Caco-2 (cell line): ENCODE measurements around the gene ZNF3. TPM values are rescaled to one million over a fixed set of nuclear protein-coding genes. Genes with fewer than 3 reads are reported as not detected.

Source experiments
- BruUV-seq: library from RNA; stranded (reverse); fragments of 400-500 nt; replicated peaks from 2 replicates; lab custom pipeline; 2021; lab: Mats Ljungman, UMichigan
- CTCF ChIA-PET: fragments of 300-600 bp; sonication (Branson Sonifier 250); formaldehyde crosslinking; loops from one replicate; lab custom pipeline; 2022; ENCODE audit warnings: antibody characterized with exemption; lab: Charles Lee
- POLR2A ChIA-PET: fragments of 300-600 bp; sonication (Branson Sonifier 250); formaldehyde crosslinking; loops from one replicate; lab custom pipeline; 2022; ENCODE audit warnings: antibody characterized with exemption; lab: Charles Lee
- DNase-seq, 2 experiments: peaks; one replicate each; pipeline versions ENCODE4 v3.0.0 to v3.0.0-alpha.2; 2020 to 2022
- H3K27me3 ChIP-seq: replicated peaks from 2 replicates; pipeline ENCODE4 v1.6.0; 2011; ENCODE audit warnings: low read length; ENCODE audit not compliant: control insufficient read depth, insufficient read depth
- H3K36me3 ChIP-seq: 2 replicates; pipeline ENCODE4 v1.5.1; 2011; ENCODE audit warnings: low read length; ENCODE audit not compliant: control insufficient read depth, insufficient read depth
- H3K4me1 ChIP-seq: fragments of 250-450 bp; sonication (Bioruptor Pico); 2 replicates; pipeline ENCODE4 v1.5.1; 2020; ENCODE audit warnings: mild to moderate bottlenecking
- H3K4me3 ChIP-seq: 2 replicates; pipeline ENCODE4 v1.5.1; 2011; ENCODE audit warnings: low read depth, mild to moderate bottlenecking, control low read depth, low read length
- H3K9me3 ChIP-seq: fragments of 250-450 bp; sonication (Bioruptor Pico); 2 replicates; pipeline ENCODE4 v1.5.1; 2020; ENCODE audit warnings: mild to moderate bottlenecking, moderate library complexity
- H3K27ac Mint-ChIP-seq: one replicate; pipeline ENCODE4 v1.8.0; 2022; ENCODE audit warnings: mixed read lengths; ENCODE audit not compliant: unreplicated experiment
- H3K27me3 Mint-ChIP-seq: one replicate; pipeline ENCODE4 v1.8.0; 2022; ENCODE audit warnings: mixed read lengths; ENCODE audit not compliant: insufficient read depth, unreplicated experiment
- H3K36me3 Mint-ChIP-seq: one replicate; pipeline ENCODE4 v1.8.0; 2022; ENCODE audit warnings: mild to moderate bottlenecking, mixed read lengths; ENCODE audit not compliant: insufficient read depth, unreplicated experiment
- H3K4me1 Mint-ChIP-seq: one replicate; pipeline ENCODE4 v1.8.0; 2022; ENCODE audit warnings: low read depth, mixed read lengths; ENCODE audit not compliant: unreplicated experiment
- H3K4me3 Mint-ChIP-seq: one replicate; pipeline ENCODE4 v1.8.0; 2022; ENCODE audit warnings: mild to moderate bottlenecking, moderate library complexity, mixed read lengths; ENCODE audit not compliant: unreplicated experiment
- H3K9me3 Mint-ChIP-seq: one replicate; pipeline ENCODE4 v1.8.0; 2022; ENCODE audit warnings: mixed read lengths; ENCODE audit not compliant: unreplicated experiment
- CTCF ChIP-seq, 2 experiments: fragments of 200-600 bp in 1 of 2; IDR thresholded peaks; 1 replicate in 1 of 2; 2 replicates in 1 of 2; pipeline versions ENCODE4 v1.5.1 to v1.8.0; 2011 to 2022; ENCODE audit warnings: antibody characterized with exemption in 1 of 2, control low read depth in 1 of 2, inconsistent platforms in 1 of 2, low read depth in 1 of 2, low read length in 1 of 2, mild to moderate bottlenecking in 1 of 2, moderate library complexity in 1 of 2; ENCODE audit not compliant: insufficient read depth in 1 of 2, severe bottlenecking in 1 of 2, unreplicated experiment in 1 of 2
- intact Hi-C: fragments of 100-400 bp; cut with micrococcal nuclease; formaldehyde crosslinking; loops from one replicate; pipeline ENCODE4 v1.10.0; 2022; ENCODE audit not compliant: unreplicated experiment
- total RNA-seq: library from RNA; stranded (reverse); gene quantifications from 2 replicates; pipeline ENCODE4 v1.2.3, GENCODE V29; 2022

The ZNF3 gene
- total RNA-seq, 1 experiment from 2014 or later, result 37.8 TPM

DNA sequence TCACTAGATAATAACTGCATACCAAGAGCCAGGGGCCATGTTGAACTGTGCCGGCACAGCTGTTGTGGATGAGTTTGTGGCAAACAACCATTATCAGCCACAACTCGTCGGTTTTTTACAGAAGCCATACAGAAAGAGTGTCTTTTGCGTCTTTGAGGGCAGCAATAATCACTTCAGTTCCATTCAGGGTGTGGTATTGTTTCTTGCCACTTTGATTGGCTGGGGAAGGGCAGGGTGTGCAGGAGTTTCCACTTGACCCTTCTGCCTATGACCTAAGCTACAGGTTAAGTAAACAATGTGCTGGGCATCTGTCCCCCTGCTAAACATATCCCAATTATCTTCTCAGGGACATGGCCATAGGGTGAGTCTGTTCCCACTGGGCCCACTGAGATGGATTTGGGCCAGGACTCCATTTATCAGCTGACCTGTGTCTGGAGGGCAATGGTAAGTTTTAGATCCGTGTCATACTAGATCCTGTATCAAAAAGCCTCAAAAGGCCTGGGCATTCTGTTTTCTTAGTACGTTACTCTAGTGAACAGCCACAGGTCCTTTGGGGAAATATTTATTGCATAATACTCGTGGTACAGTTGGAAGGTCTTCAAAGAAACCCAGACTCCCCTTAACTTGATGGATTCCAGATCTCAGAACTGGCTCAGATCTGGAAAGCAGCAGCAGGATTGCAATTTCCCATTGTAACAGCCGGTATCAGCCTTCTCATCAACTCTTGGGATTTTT lies 15.9 kb downstream of the ZNF3 start:
- no peak overlapping the region for H3K4me3 Mint-ChIP-seq
- Histone ChIP-seq H3K4me1 (no peaks in the 10 kb centered on the region; the same call in 1 of the 2 replicates), H3K4me3 (no peak overlapping the region), H3K36me3 (peaks cover 6% of the 10 kb centered on the region), H3K27me3 (no peaks in the 10 kb centered on the region), H3K9me3 (peaks cover 2% of the 10 kb centered on the region)
- no peaks in the 10 kb centered on the region for H3K4me1 Mint-ChIP-seq
- intact Hi-C loops, result no loop called here
- POLR2A ChIA-PET, result no interaction called here
- no peaks in the 10 kb centered on the region for H3K27me3 Mint-ChIP-seq
- no TSS peak for BruUV-seq
- no peak overlapping the region for H3K27ac Mint-ChIP-seq
- CTCF ChIA-PET, result no interaction called here
- no peak for TF ChIP-seq CTCF (IDR thresholded peaks at IDR 0.05; ENCODE audit: insufficient read depth in 1 of 2, low read depth in 1 of 2, low read length in 1 of 2, severe bottlenecking in 1 of 2, unreplicated experiment in 1 of 2)
- peaks cover 65% of the 10 kb centered on the region for H3K36me3 Mint-ChIP-seq
- DNase-seq, result no peak
- H3K9me3 Mint-ChIP-seq, result peaks cover 6% of the 10 kb centered on the region

- no peaks in the 10 kb centered on the region for H3K9me3 ChIP-seq
- ChIA-PET POLR2A (no interaction called here), CTCF (interaction anchor here (0.6 to 1.4 kb wide), 3 partner anchors 21 to 70 kb away, joined by 3 to 4 read pairs (median 4); no protein-coding TSS in a partner anchor)
- H3K4me1 ChIP-seq, result no peaks in the 10 kb centered on the region; the same call in 1 of the 2 replicates
- TF ChIP-seq CTCF (IDR thresholded peaks at IDR 0.05; ENCODE audit: insufficient read depth in 1 of 2, low read depth in 1 of 2, low read length in 1 of 2, severe bottlenecking in 1 of 2, unreplicated experiment in 1 of 2), result no peak
- no peaks in the 10 kb centered on the region; the same call in 1 of the 2 replicates for H3K36me3 ChIP-seq
- Mint-ChIP-seq H3K27ac (no peak overlapping the region), H3K36me3 (peaks cover 61% of the 10 kb centered on the region), H3K4me3 (no peak overlapping the region), H3K4me1 (no peaks in the 10 kb centered on the region), H3K9me3 (no peaks in the 10 kb centered on the region), H3K27me3 (no peaks in the 10 kb centered on the region)
- no peaks in the 10 kb centered on the region for H3K27me3 ChIP-seq
- H3K4me3 ChIP-seq, result no peak overlapping the region
- no peak for DNase-seq
- TSS peak; percentile 39 for BruUV-seq
- intact Hi-C loops, result no loop called here
Measured at GRCh38 chr7:100064162-100064561, 17.4 kb downstream of the ZNF3 start.

DNA sequence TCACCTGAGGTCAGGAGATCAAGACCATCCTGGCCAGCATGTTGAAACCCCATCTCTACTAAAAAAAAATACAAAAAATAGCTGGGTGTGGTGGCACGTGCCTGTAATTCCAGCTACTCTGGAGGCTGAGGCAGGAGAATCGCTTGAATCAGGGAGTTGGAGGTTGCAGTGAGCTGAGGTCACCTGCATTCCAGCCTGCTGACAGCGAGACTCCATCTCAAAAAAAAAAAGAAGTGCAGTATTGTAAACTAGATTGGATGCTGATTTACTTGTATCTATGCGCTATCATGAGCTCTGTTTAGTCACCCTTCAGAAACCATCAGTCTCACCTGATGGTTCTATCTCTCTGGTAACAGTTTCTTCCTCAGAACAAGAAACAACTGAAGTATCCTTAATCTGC lies 18.1 kb downstream of the ZNF3 start:
- BruUV-seq, result no TSS peak
- Mint-ChIP-seq H3K4me3 (no peak overlapping the region), H3K27ac (no peak overlapping the region), H3K9me3 (no peaks in the 10 kb centered on the region), H3K36me3 (peaks cover 66% of the 10 kb centered on the region), H3K27me3 (no peaks in the 10 kb centered on the region), H3K4me1 (no peaks in the 10 kb centered on the region)
- no peak for TF ChIP-seq CTCF (IDR thresholded peaks at IDR 0.05; ENCODE audit: insufficient read depth in 1 of 2, low read depth in 1 of 2, low read length in 1 of 2, severe bottlenecking in 1 of 2, unreplicated experiment in 1 of 2)
- intact Hi-C loops, result no loop called here
- POLR2A ChIA-PET, result interaction anchor here (0.5 kb wide), 1 partner anchor 1382 kb away, joined by 7 read pairs; no protein-coding TSS in a partner anchor
- Histone ChIP-seq H3K36me3 (no peaks in the 10 kb centered on the region; the same call in 1 of the 2 replicates), H3K4me1 (no peaks in the 10 kb centered on the region; the same call in 1 of the 2 replicates), H3K27me3 (no peaks in the 10 kb centered on the region), H3K9me3 (no peaks in the 10 kb centered on the region), H3K4me3 (no peak overlapping the region)
- no peak for DNase-seq
- CTCF ChIA-PET, result interaction anchor here (1.4 kb wide), 1 partner anchor 69 kb away, joined by 4 read pairs; no protein-coding TSS in a partner anchor
